NCI-H748 (cell line): ENCODE measurements around the gene TMEM221.

Experiments
- DNase-seq: peaks from one replicate; lab custom pipeline; 2025; ENCODE audit not compliant: unreplicated experiment; lab: John Stamatoyannopoulos, UW

The TMEM221 gene

DNA sequence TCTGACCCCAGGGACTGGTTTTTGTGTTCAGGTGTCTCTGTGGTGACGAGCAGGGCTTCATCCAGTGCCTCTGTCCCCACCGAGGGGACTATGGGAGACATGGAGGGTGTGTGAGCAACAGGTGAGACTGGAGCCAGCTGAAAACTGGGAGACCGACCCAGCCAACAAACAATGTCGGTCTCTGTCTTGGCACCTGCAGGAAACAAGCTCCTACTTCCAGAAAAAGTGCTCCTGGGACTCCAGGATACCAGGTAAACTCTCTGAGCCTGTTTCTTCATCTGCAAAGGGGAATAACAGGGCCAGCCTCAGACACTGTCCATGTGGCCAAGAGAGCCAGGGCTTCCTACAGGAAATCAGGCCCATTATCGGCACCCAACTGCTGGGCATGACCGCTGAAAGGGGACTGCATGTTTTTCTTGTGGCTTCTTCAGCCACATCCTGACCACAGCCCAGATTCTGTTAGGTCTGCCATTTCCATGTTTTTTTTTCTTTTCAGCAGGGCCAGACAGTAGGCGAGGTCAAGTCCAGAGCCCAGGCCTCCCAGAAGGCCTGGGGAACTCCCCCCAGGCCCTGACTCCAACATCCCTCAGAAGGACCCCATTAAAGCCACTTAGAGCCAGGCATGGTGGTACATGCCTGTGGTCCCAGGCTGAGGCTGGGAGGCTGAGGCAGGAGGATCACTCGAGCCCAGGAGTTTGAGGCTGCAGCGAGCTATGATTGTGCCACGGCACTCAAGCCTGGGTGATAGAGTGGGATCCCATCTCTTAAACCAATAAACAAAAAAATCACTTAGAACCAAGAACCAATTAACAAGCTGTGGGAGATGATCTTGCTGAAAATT is 42.2 kb downstream of the TMEM221 start:
- DNase-seq, result no peak

DNA sequence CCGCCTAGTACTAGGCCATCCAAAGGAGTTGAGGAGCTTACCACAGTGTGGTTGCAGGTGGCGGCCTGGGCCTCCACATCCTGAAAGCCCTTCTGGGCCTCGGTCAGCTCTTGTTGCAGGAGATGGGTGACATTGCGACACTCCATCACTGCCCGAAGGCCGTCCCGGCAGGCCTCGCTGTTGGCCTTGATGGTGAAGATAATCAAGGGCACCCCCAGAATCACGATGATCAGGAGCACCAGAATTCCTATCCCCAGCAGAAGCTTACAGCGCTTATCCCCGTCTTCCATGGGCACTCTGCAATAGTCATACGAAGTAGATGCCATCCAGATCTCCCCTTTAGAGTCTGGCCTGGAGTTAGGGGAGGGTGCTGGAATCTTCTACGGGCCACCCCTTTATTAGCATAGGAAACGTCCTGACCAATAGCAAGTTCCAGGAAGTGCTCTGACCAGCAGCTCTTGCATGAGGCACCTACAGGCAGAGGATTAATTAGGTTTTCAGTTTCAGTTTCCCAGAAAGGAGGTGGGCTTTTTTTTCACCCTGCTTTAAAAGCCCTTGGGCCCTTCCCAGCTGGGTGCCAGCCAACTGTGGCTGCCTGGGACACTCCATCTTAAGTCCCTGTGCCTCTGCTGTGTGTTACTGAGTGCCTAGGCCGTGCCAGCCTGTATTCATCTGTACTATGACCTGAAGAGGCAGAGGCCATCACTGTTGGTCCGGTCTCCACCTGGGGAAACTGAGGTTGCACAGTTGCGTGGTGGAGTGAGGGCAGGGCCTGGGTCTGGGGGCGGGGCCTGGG is 43.0 kb downstream of the TMEM221 start, which contains the start of gene BST2:
BST2 (minus strand) TSS at position 381 of the 796 bp plus-strand sequence; CDS start at position 326, 55 bp downstream.
- DNase-seq, result no peak

DNA sequence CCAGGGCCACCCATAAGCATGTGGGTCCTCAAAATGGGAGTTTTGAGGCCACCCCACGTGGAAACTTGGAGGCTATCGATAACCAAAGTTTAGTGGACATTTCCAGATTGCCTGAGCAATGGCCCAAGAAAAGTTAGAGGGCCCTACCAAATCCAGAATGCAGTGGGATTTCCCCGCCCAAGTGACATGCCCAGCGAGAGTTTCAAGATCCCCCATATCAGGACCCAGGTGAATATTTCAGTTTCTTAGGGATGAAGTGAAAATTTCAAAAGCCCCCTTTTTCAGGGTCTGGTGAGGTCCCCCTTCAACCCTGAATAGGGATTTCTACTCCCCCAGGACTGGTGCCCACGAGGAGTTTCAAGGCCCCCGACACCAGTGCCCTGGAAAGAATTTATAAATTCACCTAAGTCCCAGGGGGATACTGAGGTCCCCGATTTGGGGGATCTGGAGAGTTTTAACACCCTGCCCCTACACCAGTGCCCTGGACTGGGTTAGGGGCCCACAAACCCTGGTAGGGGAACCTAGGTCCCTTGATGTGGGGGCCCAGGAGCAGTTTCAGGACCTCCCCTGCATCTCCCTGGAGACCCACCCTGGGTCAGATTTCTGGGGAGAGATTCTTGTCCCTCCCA is 43.7 kb downstream of the TMEM221 start:
- no peak for DNase-seq

DNA sequence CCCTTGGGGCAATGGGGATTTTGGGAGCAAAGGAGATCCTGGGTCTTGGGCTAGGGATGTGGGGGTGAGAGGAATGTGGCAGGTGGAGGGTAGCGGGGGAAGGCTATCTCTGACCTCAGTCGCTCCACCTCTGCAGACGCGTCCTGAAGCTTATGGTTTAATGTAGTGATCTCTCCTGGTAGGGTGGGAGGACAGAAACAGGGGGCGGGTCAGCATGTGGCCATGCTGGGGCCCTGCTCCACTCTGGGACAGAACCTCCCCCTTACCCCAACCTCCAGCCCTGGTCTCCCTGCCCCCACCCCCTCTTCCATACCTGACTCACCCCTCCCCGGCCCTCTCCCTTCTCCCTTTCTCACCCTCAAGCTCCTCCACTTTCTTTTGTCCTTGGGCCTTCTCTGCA is 44.5 kb downstream of the TMEM221 start:
- DNase-seq, result no peak

DNA sequence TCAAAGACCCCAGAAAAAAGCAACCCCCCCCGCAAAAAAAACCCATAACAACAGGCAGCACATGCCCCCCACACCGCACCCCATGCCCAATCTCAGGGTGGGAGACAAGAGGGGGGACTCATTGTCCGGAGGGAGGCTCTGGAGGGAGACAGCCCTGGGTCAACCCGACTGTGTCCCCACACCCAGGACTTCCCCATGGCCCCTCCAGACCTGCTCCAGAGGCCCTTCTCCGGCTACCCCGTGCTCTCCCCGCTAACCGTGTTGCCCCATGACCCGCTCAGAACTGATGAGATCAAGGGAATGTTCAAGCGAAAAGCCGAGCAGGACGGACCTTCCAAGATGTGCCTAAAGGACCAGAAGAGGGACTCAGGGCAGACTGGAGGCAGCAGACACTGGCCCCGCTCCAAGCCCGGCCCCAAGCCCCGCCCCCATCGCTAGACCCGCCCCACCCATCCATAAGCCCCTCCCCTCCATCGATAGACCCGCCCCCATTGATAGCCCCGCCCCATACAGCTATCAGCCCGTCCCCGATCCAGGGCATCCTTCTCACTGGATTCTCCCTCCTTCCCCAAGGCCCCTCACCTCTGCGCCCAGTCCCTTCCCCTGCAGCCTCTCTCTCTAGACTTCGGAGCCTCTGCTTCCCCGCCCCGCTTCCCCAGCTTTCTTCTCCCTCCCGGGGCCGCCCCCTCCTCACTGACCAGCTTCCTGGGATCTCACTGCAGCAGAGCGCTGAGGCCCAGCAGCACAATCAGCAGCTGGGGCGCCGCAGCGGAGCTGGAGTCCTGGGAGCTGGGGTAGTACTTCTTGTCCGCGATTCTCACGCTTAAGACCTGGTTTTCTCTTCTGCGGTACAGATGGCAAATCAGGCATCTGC is 45.2 kb downstream of the TMEM221 start:
- peak; percentile 34 for DNase-seq

DNA sequence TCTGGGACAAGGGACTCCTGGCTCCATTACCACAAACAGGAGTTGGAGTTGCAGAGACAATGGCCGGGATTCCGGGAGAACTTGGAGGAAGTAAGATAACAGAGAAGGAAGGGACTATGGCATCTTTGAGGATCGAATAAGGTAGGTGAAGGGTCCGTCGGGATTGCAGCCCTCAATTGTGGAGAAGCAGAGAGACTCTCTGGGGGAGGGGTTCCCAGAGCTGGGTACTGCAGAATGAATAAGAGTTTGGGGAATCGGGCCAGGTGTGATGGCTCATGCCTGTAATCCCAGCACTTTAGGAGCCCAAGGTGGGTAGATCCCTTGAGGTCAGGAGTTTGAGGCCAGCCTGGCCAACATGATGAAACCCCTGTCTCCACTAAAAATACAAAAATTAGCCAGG is 46.8 kb downstream of the TMEM221 start:
- no peak for DNase-seq

DNA sequence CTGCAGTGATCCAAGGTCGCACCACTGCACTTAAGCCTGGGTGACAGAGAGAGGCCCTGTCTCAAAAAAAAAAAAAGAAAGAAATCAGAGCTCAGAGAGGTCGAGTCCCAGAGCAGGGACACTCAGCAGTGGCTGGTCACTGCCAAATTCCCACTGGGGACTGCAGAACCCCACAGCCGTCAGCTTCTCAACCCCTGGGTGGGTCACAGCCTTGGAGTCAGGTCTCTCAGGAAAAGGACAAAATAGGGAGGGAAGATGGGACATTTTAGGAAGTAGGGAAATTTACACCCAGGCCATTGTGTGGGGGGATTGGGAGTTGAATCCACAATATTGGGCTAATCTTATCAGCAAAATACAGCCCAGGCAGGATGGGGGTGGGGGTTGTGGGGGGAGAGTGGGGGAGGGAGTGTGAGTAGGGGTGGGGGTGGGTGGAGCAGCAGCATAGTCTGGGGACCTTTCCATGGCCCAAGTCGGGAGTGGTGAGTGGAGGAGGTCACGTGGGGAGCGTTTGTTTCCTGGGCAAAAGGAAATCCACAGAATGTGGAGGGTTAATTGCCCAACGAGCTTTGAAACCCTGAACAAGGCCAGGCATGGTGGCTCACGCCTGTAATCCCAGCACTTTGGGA is 49.5 kb downstream of the TMEM221 start:
- no peak for DNase-seq

DNA sequence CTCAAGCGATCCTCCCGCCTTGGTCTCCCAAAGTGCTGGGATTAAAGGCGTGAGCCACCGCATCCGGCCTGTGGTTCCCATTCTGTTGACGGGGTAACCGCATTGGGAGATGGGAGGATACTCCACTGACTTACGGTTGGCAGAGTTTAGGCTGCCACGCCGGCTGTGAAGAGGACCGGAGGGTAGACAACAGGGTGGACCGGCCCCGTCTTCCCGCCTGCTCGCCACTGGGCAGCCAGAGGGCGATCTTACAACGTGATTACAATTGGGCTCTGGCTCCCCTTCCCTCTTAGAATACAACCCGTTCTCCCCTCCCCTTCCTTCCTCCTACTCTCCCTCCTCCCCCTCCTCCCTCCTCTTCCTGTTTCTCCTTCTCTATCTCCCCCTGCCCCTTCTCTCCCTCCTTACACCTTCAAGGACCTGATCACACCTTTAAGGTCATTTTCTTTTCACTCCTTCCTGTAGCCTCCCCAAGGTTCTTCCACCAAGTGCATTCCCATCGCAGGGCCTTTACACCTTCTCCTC is 53.5 kb downstream of the TMEM221 start:
- no peak for DNase-seq

DNA sequence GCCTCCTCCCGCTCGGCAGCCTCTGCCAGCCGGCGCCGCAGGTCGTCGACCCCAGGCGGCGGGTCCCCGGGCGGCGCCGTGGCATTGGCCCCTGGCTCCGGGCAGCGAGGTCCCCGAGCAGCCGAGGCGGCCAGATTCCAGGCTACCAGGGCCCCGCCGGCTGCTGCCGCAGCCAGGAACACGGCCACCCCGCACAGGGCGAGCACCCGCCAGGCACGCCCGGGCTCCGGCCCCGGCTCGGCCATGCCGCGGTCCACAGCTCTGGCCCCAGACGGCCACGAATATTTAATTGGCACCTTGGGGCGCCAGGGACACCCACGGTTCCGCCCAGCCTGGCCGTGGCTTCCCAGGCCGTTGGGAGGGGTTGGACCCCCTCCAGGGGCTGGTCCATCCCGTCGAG is 54.6 kb downstream of the TMEM221 start, which contains the start of gene CCDC194:
CCDC194 (minus strand) TSS at position 283 of the 400 bp plus-strand sequence; CDS start at position 245, 38 bp downstream.
- DNase-seq, result no peak

DNA sequence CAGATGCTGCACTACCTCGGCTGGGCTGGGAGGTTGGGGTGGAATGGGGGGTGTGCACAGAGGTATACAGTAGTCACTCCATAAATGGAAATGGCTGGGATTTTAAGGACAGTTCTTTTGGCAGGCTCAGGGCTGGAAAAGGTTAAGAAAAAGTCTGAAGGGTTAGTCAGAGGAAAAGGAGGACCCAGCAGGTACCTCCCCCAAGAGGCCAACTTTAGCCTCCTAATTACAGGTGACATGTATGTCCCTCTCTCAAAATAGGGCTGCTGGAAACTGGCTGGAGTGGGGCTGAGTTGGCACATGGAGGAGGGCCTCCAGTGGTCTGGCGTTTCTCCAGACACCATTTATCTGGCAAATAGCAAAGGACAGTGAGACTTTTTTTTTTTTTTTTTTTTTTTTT is 55.5 kb downstream of the TMEM221 start:
- no peak for DNase-seq

DNA sequence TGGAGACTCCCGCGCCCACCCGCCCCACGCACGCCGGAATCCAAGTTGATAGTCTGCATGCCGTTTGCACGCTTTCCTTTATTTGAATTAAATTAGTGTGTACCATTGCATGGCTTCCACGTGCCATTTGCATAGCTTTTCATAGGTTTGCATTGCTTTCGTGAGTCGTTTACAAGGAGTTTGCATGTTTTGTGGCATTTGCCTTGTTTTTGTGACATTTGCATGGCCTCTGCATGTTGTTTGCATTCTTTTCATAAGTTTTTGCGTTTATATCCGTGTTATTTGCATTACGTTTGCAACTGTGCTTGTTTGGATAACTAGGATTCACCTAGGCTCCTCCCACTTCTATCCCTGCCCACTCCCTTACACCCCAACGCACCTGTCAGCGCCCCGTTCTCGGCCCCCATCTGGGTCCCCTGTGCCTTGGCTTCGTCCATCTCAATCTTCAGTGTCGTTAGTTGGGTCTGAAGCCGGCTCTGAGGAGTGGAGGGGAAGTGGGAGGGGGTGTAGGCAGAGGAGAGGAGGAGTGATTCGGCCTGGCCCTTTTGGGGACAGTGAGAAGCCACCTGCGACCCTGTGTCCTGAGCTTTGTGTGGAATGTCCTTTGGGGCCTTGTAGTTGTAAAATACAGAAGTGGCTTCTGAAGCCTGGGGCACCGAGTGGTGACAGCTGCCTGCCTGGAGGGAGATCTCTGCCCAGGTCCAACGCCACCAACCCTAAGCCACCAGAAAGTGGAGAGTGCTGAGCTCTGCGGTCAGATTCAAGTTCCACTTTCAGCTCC is 56.9 kb downstream of the TMEM221 start:
- no peak for DNase-seq

DNA sequence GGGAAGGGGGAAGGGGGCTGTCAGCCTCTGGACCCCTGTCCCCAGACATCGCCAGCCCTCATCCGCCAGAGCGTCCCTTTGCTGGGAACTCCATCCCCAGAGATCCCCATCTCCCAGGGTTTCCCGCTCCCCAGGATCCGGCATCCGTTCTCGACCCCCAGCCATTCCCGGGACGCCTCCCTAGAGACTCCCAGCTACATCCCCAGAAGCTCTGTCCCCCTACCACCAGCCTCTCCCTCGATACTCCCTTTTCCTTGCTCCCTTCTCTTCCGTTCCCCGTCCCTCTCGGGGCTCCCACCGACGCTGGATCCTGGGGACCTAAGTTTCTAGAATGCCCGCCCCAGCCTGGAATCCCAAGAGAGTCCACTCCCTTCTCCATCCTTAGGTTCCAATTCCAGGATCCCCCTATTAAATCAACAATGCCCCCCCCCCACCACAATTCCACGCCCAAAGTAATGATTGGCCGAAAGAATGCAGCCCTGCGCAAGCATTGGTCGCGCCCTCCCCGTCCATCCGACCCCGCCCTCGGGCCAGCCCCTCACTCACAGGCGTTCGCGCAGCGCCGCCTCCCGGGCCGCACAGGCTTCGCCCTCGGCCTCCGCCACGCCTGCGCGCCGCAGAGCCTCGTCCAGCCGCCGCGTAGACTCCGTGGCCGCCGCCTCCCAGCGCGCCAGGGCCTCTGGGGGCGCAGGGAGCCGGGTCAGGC is 57.6 kb downstream of the TMEM221 start:
- peak; percentile 92 for DNase-seq

DNA sequence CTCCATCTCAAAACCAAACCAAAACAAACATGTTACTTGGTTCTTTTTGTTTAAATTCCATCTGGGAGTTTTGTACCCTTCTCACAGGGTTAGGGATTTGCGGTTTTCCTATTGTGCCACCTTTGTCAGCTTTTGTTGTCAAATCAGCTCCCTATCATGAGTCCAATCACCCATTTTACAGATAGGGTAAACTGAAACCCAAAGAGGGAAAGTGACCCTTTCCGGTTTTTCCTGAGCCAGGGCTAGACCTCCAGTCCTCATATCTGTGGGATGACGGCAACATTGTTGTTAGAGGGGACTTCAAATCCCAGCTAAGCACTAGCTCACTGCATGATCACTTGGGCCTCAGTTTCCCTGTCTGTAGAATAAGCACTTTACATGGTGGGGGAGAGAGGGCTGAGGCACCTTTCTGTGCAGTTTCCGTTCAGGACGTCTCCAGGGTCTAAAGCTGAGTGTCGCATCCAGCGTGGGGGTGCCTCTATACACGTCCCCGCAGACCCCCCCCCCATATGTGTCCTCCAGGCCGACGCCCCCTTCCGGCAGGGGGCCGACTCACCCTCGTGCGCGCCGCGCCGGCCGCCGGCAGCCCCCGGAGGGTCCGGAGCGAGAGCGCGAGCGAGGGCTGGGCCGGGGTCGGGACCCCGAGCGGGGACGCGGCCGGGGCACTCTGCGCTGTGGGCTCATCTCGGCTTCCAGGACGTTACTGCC is 58.4 kb downstream of the TMEM221 start:
- DNase-seq, result no peak

DNA sequence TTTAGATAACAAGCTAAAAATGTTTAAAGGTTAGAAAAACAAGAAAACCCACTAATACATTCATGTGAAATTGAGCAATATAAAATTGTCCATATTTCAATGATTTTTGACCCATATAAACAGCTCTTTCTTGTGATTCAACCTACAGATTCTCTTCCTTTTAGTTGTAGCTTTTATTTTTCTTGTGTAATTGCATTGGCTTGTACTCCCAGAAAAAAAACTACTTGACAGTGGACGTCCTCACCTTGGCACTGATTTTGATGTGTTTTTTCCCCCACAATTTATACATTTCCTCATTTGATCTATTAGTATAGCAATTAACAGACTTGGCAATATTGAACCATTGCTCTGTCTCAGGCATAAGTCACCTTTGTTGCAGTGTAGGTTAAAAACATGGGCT is 59.2 kb downstream of the TMEM221 start:
- DNase-seq, result no peak

DNA sequence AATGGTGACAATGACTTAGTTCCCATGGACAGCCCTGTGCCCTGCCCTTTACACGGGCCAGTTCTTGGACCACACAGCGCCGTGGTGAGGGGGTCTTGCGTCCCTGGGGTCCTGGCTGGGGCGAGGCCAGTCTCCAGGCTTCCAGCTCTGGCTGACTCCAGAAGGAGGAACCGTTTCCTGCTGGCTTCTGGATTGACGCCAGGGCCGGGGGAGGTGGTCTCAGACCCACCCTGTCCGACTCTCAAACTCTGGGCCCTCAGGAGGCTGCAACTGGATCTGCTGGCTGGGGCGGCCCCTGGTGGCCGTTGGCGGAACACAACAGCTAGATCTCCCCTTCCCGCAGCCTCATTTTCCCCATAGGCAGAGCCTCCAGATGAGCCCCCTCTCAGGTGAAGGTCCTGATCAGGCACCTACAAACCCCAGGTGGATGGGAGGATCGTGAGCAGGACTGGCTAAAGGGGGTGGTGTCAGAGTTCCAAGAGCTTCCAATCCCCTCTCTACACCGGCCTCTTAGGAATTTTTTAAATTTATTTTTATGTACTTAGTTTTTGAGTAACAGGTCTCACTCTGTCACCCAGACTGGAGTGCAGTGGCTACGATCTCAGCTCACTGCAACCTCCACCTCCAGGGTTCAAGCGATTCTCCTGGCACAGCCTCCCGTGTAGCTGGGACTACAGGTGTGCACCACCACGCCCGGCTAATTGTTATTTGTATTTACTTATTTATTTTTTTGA is 62.4 kb downstream of the TMEM221 start:
- peak; percentile 57 for DNase-seq
